HG03159 (cell line): ENCODE measurements around the gene TOMM7.
A peak's percentile ranks its signal among the peaks of the same experiment; 100 is the strongest.
"Not testable (repeated sequence)": the region's sequence is repeated elsewhere in the genome, so short reads cannot be mapped to it uniquely, and the experiment has no call there.

Source experiments
- ATAC-seq: cut with Tn5 transposase; IDR thresholded peaks from one replicate; pipeline ENCODE4 v1.9.1; 2021; ENCODE audit warnings: mild to moderate bottlenecking, moderate library complexity; ENCODE audit not compliant: unreplicated experiment

The TOMM7 gene

DNA sequence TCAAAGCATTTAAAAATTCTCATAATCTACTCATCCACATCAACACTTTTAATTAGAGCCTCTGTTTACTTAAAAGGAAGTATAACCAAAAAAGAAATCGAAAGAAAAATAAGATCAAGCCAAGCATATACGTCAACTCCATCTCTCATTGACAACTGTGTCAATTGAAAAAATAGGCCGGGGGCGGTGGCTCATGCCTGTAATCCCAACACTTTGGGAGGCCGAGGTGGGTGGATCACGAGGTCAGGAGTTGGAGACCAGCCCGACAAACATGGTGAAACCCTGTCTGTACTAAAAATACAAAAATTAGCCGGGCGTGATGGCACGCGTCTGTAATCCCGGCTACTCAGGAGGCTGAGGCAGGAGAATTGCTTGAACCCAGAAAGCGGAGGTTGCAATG lies 32.0 kb downstream of the TOMM7 start:
- ATAC-seq: not testable (repeated sequence)

GRCh38 chr7:22787951-22788350 lies 34.7 kb downstream of the TOMM7 start:
- no peak for ATAC-seq

DNA sequence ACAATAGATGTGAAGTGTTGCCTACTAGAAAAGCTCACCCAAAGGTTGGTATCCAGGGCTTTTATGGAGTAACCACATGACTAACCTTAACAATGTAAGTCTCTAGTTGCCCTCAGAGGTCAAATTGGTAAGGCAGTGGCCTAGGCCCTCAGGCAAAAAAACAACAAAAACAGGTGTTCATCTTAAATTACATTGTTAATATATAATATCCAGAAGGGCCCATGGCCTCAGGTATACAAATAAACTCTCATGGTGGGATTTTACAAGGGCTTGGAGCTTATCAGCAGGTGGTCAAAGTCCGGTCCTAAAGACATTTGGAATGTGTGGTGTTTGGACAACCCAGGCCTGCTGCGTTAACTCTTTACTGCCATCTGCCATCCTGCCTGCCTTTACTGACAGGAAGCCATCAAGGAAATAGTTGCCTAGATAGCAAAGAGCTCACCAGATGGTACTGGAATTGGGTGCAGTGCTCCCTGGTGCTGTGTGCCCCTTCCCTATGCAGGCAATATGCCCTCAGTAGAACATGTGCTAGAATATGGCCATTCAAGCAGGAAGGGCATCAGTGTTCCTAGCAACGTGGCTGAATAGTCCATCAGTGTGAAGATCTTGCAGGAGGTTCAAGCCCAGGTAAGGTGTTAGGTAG lies 36.2 kb downstream of the TOMM7 start:
- no peak for ATAC-seq

DNA sequence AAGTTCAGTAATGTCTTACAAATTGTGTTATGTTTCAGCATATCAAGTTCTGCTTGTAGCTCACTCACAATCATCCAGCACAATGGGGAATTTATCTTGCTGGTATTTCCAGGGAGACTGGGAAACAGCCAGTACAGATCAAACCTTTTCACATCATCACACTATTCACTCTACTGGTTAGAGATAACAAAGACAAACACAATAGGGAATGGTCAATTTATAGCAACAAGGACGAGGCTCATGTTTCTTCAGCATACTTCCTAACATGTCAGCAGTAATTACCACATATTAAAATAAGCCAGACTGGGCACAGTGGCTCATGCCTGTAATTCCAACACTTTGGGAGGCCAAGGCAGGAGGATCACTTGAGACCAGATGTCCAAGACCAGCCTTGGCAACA lies 38.3 kb downstream of the TOMM7 start:
- no peak for ATAC-seq

- no peak for ATAC-seq
Observed at GRCh38 chr7:22783421-22783820, 39.2 kb downstream of the TOMM7 start.

GRCh38 chr7:22782616-22783232 lies 39.9 kb downstream of the TOMM7 start:
- ATAC-seq: peak; percentile 97

GRCh38 chr7:22781230-22781711 lies 41.4 kb downstream of the TOMM7 start:
- no peak for ATAC-seq

DNA sequence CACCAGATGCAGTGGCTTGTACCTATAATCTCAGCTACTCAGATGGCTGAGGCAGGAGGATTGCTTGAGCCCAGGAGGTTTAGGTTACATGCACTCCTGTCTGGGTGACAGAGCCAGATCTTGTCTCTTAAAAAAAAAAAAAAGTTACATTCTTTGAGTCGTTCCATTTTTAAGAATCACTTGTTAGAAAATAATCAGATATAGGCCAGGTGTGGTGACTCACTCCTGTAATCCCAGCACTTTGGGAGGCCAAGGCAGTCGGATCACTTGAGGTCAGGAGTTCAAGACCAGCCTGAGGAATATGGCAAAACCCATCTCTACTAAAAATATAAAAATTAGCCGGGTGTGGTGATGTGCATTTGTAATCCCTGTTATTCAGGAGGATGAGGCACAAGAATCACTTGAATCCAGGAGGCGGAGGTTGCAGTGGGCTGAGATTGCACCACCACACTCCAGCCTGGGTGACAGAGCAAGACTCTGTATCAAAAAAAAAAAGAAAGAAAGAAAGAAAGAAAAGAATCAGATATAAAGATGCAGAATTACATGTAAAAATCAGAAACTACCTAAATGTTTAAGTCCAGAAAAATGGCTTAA lies 42.8 kb downstream of the TOMM7 start:
- not testable (repeated sequence) for ATAC-seq

- no peak for ATAC-seq
Observed at GRCh38 chr7:22776964-22777363, 45.7 kb downstream of the TOMM7 start.

- no peak for ATAC-seq
Observed at GRCh38 chr7:22772885-22773284, 49.8 kb downstream of the TOMM7 start.

DNA sequence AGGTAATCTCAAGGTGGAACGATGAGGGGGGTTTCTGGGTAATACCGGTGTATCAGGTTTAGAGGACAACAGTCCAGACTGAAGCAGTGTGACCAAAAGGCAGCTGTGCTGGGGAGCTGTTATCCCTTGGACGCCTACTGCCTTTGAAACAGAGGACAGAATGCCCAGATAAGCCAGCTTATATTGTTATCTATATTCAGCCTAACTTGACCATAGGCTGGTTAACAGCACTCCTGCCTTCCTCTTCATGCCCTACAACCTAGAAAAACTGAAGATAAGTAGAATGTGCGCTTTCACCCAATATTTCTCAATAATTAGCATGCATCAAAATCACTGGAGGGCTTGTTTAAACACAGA lies 50.8 kb downstream of the TOMM7 start:
- ATAC-seq: no peak

DNA sequence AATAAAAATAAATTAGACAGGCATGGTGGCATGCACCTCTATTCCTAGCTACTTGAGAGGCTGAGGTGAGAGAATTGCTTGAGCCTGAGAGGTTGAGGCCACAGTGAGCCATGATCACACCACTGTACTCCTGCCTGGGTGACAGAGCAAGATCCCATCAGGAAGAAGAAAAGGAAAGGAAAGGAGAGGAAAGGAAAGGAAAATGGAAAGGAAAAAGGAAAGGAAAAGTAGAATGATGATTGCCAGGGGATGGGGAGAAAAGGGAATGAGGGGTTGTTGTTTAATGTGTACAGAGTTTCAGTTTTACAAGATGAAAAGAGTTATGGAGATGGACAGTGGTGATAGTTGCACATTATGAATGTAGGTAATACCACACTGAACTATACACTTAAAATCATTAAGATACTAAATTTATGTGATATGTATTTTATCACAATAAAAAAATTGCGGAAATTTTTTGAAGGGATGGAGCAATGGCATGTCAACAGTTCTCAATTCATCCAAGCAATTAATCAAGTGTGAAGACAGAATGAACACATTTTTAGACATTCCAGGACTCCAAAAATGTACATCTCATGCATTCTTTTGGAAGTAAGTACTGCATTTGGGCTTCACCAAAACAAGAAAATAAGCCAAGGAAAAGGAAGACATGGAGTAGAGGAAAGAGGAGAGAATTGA lies 51.3 kb downstream of the TOMM7 start:
- no peak for ATAC-seq

DNA sequence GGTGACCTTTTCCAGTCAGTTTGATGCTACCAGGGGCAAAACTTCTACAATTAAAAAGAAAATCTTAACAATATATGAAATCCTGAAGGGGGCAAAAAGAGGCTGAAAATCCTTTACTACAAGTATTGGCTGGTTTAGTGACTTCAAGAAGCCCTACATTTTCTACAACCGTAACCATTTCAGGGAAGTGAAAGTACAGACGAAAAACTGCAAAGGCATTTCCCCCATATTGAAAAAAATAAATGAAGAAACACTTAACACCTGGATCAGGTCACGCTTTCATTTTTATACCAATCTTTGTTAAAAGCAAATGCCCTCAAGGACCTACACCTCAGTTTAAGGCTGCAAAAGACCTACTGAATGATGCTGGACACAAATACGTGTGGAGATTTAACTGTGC lies 57.0 kb downstream of the TOMM7 start:
- peak; percentile 94 for ATAC-seq
